ENCODE data around the gene PRDX4. TPM values are rescaled to one million over a fixed set of nuclear protein-coding genes. Genes with fewer than 3 reads are reported as not detected.
"Not testable (repeated sequence)": the region's sequence is repeated elsewhere in the genome, so short reads cannot be mapped to it uniquely, and the experiment has no call there.

Gene PRDX4
- polyA plus RNA-seq, 4 donors: 83.5 to 115 (median 103) TPM

DNA sequence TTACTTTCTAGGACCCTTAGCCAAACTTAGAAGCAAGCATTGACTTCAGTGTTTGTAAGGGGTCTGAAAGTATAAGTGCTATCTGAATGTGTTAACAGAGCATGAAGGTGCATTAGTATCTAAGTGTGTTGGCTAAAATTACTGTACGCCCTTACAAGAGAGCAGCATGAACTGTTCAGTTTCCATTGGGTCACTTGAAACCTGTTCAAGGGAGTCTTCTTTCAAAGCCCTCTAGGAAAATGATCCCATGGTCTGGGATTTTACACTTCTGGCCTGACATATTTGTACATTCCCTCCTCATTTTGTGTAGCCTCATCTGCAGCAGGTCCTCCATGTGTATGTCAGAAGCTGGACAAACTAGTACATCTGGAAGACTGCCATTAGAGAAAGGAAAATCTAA lies 3.2 kb downstream of the PRDX4 start:
- DNase-seq (ENCODE audit: low read depth in 4 of 4, low spot score in 2 of 4): no peak

- DNase-seq (ENCODE audit: low read depth in 4 of 4, low spot score in 2 of 4): no peak
These were observed 5.8 kb downstream of the PRDX4 start for GRCh38 chrX:23673108-23673507.

DNA sequence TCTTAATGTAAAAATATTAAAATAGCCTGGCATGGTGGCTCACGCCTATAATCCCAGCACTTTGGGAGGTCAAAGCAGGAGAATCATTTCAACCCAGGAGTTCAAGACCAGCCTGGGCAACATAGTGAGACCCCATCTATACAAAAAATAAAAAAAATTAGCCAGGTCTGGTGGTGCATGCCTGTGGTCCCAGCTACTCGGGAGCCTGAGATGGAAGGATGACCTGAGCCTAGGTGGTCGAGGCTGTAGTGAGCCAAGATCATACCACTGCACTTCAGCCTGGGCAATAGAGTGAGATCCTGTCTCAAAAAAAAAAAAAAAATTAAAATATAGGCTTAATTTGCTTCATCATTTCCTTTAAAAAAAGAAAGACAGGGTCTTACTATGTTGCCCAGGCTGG lies 9.2 kb downstream of the PRDX4 start:
- DNase-seq (ENCODE audit: low read depth in 4 of 4, low spot score in 2 of 4): not testable (repeated sequence)

DNA sequence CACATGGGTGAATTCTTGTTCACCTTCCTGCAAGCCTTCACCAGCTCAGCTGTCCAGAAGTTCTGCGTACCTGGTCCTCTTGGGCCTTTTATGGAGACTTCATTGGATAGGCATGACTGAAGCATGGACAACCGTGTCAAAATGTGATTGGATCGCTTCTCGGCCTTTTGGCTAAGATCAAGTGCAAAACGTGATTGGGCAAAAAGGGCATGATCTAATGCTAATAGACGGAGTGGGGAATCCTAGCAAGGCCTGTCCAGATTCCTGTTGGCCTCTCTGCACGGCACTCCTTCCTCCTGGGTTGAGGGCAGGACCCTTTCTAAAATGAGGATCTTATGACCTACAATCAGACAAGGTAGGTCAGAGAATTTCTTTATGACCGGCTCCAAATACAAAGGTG lies 24.9 kb downstream of the PRDX4 start:
- DNase-seq (ENCODE audit: low read depth in 4 of 4, low spot score in 2 of 4): no peak

DNA sequence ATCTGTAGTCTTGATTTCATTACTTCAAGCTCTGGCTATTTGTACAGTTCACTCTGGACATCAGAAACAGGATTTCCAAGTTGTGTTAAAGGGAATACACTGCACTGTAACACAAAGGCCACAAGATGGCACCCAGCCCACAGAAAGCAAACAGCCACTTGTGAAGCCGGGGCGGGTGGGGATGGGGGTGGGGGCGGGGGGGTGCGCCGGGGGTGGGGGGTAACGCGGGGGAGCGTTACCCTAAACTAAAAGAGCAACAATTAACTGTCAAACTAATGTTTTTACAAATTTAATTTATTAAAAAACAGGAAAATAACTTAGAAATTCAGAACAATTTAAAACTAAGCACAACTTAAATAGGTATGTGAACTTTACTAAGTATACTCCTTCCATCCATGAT lies 27.3 kb downstream of the PRDX4 start:
- peak in 2 of 4 donors; percentile 16 to 23 for DNase-seq (ENCODE audit: low read depth in 4 of 4, low spot score in 2 of 4)

DNA sequence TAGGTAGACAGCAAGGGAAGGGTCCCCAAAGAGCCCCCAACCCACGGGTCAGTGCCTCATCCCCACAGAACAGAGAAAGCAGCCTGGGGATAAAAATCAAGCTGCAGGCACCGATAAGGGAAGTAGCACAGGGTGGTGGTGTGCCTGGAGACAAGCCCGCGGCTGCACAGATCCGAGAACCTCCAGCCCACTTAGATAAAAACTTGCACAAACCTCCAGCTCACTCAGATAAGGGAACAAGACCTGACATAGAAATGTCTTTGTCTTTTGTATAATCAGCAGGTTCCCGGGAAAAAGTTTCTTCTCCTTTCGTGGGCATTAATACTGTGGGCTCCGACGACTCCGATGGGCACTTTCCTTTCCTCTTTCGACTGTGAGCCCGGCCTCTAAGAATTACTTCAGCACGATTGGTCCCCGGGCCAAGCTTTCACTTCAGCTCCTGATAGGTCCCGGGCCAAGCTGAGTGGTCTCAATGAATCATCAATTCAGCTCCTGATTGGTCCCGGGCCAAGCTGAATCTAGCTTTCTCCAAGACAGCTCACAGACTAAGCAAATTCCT lies 32.4 kb downstream of the PRDX4 start:
- DNase-seq (ENCODE audit: low read depth in 4 of 4, low spot score in 2 of 4): no peak

GRCh38 chrX:23704673-23705206 lies 37.4 kb downstream of the PRDX4 start:
- no peak for DNase-seq (ENCODE audit: low read depth in 4 of 4, low spot score in 2 of 4)

- no peak for DNase-seq (ENCODE audit: low read depth in 4 of 4, low spot score in 2 of 4)
These were observed 37.9 kb downstream of the PRDX4 start for GRCh38 chrX:23705235-23705634.

- no peak for DNase-seq (ENCODE audit: low read depth in 4 of 4, low spot score in 2 of 4)
These were observed 52.9 kb downstream of the PRDX4 start for GRCh38 chrX:23720117-23720677.

- no peak for DNase-seq (ENCODE audit: low read depth in 4 of 4, low spot score in 2 of 4)
These were observed 58.9 kb downstream of the PRDX4 start for GRCh38 chrX:23726191-23726590.

- no peak for DNase-seq (ENCODE audit: low read depth in 4 of 4, low spot score in 2 of 4)
These were observed 59.9 kb downstream of the PRDX4 start for GRCh38 chrX:23727206-23727605.

DNA sequence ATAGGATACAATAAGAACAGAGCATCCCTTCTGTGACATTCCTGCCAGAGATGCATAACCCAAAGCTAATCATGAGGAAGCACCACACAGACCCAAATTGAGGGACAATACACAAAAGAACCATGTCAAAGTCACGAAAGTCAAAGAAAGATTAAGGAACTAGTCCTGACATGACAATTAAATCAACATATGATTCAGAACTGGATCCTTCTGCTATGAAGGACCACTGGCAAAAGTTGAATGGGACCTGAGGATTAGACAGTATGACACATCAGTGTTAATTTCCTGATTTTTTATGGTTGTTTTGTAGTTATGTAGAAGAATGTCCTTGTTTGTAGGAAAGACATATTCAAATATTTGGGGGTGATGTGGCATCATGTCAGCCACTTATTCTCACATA lies 61.9 kb downstream of the PRDX4 start:
- DNase-seq (ENCODE audit: low read depth in 4 of 4, low spot score in 2 of 4): no peak

GRCh38 chrX:23731951-23732350 lies 64.7 kb downstream of the PRDX4 start:
- no peak for DNase-seq (ENCODE audit: low read depth in 4 of 4, low spot score in 2 of 4)

DNA sequence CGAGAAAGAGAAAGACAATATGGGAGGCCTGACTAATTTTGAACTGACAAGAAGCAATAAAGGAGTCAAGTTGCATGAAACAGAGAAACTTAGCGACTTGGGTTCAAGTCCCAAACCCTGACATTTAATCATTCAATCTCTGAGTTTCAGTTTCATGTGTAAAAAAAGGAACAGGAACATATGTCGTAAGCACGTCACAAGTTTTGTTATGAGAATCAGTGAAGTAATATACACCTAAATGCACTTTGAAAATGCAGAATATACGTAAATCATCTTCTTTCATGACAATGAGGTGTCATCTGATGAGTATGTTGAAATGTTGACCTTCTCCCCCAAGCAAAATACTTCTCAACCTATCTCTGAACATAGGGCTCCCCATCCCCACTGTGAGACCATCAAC lies 65.4 kb downstream of the PRDX4 start:
- no peak for DNase-seq (ENCODE audit: low read depth in 4 of 4, low spot score in 2 of 4)

Other genes with a start within 250 kb of the PRDX4 start
- 10 to 100 TPM; 28.5 to 45.9 (median 32.6) TPM for gene ACOT9, start 75.8 kb downstream of the PRDX4 start, polyA plus RNA-seq (ENCODE audit: insufficient read length in 4 of 4)
- gene SAT1, start 115.7 kb downstream of the PRDX4 start, polyA plus RNA-seq (ENCODE audit: insufficient read length in 4 of 4): 100 to 1,000 TPM; 240 to 326 (median 266) TPM
- 10 to 100 TPM; 33.8 to 43.5 (median 39.1) TPM for gene APOO, start 240.4 kb downstream of the PRDX4 start, polyA plus RNA-seq (ENCODE audit: insufficient read length in 4 of 4)
- gene CXorf58, start 240.5 kb downstream of the PRDX4 start, polyA plus RNA-seq (ENCODE audit: insufficient read length in 4 of 4): under 1 TPM in 2 of 4 donors, not detected in 2; 0.17 to 0.32 TPM

All from left renal cortex interstitium (tissue), 4 donors.